Endothelial cell of umbilical vein (primary cell): Measurements from ENCODE around the gene PARD3B. TPM values are rescaled to one million over a fixed set of nuclear protein-coding genes. Genes with fewer than 3 reads are reported as not detected.

Experiments
- BruUV-seq: library from RNA; stranded (reverse); fragments of 400-500 nt; replicated peaks from 2 replicates; lab custom pipeline; 2021; lab: Mats Ljungman, UMichigan
- CTCF ChIA-PET: fragments of 300-600, 350-600 bp; sonication (Branson Sonifier 250); formaldehyde crosslinking; loops from one replicate; lab custom pipeline; 2021; ENCODE audit warnings: antibody characterized with exemption, inconsistent platforms; lab: Charles Lee
- POLR2A ChIA-PET: fragments of 300-600, 350-600 bp; sonication (Branson Sonifier 250); formaldehyde crosslinking; loops from one replicate; lab custom pipeline; 2021; ENCODE audit warnings: antibody characterized with exemption, inconsistent platforms; lab: Charles Lee
- DNase-seq: peaks from one replicate; pipeline ENCODE4 v3.0.0-alpha.2; 2011; ENCODE audit warnings: low read depth, low spot score
- FAIRE-seq: peaks from 2 replicates; lab custom pipeline; 2011; peaks lifted over from hg19 to GRCh38; lab: Jason Lieb, UNC
- H2AFZ ChIP-seq: 2 replicates; pipeline ENCODE4 v1.6.0; 2012; ENCODE audit warnings: low read depth, low read length, control low read depth, inconsistent platforms
- H3K27ac ChIP-seq: 2 replicates; pipeline ENCODE4 v1.5.1; 2011; ENCODE audit warnings: low read depth, mild to moderate bottlenecking, control low read depth, low read length, moderate library complexity; ENCODE audit not compliant: insufficient read depth
- H3K27me3 ChIP-seq, 2 experiments: 2 replicates each; pipeline versions ENCODE4 v1.6.0 to v1.6.1; 2011; ENCODE audit warnings: low read length in 2 of 2, mixed read lengths in 1 of 2; ENCODE audit not compliant: control insufficient read depth in 2 of 2, insufficient read depth in 2 of 2
- H3K36me3 ChIP-seq, 2 experiments: 2 replicates in 1 of 2; 3 replicates in 1 of 2; pipeline ENCODE4 v1.5.1; 2011; ENCODE audit warnings: low read length in 2 of 2, mild to moderate bottlenecking in 1 of 2, moderate library complexity in 1 of 2; ENCODE audit not compliant: control insufficient read depth in 2 of 2, insufficient read depth in 2 of 2; ENCODE audit errors: extremely low read depth in 1 of 2
- H3K4me1 ChIP-seq: 3 replicates; pipeline ENCODE4 v1.5.1; 2011; ENCODE audit warnings: mild to moderate bottlenecking, low read length; ENCODE audit not compliant: control insufficient read depth, insufficient read depth; ENCODE audit errors: extremely low read depth
- H3K4me2 ChIP-seq: 2 replicates; pipeline ENCODE4 v1.6.1; 2011; ENCODE audit warnings: low read length, control low read depth, mixed read lengths; ENCODE audit not compliant: insufficient read depth
- H3K4me3 ChIP-seq, 3 experiments: fragments of 200-600 bp in 1 of 3; sonication (generic), shearing (Covaris generic) in 1 of 3; replicated peaks in 1 of 3; 2 replicates each; pipeline ENCODE4 v1.5.1; 2011 to 2016; ENCODE audit warnings: control low read depth in 3 of 3, low read length in 3 of 3, mild to moderate bottlenecking in 2 of 3, inconsistent platforms in 1 of 3, low read depth in 1 of 3, moderate library complexity in 1 of 3; ENCODE audit not compliant: insufficient read depth in 1 of 3
- H3K79me2 ChIP-seq: 2 replicates; pipeline ENCODE4 v1.6.0; 2012; ENCODE audit warnings: low read length, inconsistent platforms; ENCODE audit not compliant: control insufficient read depth, insufficient read depth
- H3K9ac ChIP-seq: replicated peaks from 2 replicates; pipeline ENCODE3; 2011; ENCODE audit warnings: low read length, control low read depth; ENCODE audit not compliant: insufficient read depth; ENCODE audit errors: extremely low read depth
- H3K9me1 ChIP-seq: replicated peaks from 3 replicates; pipeline ENCODE4 v1.6.0; 2011; ENCODE audit warnings: mild to moderate bottlenecking, low read length; ENCODE audit not compliant: control insufficient read depth, insufficient read depth; ENCODE audit errors: extremely low read depth
- H3K9me3 ChIP-seq: replicated peaks from 2 replicates; pipeline ENCODE4 v1.5.1; 2012; ENCODE audit warnings: low read length, inconsistent platforms; ENCODE audit not compliant: control insufficient read depth, insufficient read depth
- H4K20me1 ChIP-seq: replicated peaks from 2 replicates; pipeline ENCODE3; 2011; ENCODE audit warnings: mild to moderate bottlenecking, low read length; ENCODE audit not compliant: control insufficient read depth, insufficient read depth; ENCODE audit errors: extremely low read depth
- EZH2 ChIP-seq: IDR thresholded peaks from 2 replicates; pipeline ENCODE4 v1.6.1; 2012; ENCODE audit warnings: borderline replicate concordance, low read depth, mild to moderate bottlenecking, moderate library complexity, low read length, inconsistent platforms; ENCODE audit not compliant: severe bottlenecking
- FOS ChIP-seq: IDR thresholded peaks from 2 replicates; pipeline ENCODE4 v1.6.1; 2011; ENCODE audit warnings: mild to moderate bottlenecking, low read length, moderate library complexity, borderline replicate concordance; ENCODE audit not compliant: insufficient read depth
- GATA2 ChIP-seq: IDR thresholded peaks from 2 replicates; pipeline ENCODE4 v1.7.0; 2011; ENCODE audit warnings: low read depth, mild to moderate bottlenecking, moderate library complexity, mixed read lengths, low read length; ENCODE audit not compliant: insufficient read length, insufficient read depth
- JUN ChIP-seq: IDR thresholded peaks from 2 replicates; pipeline ENCODE4 v1.6.1; 2011; ENCODE audit warnings: borderline replicate concordance, low read depth; ENCODE audit not compliant: insufficient read length, insufficient read depth
- MYC ChIP-seq: IDR thresholded peaks from one replicate; pipeline ENCODE4 v1.6.1; 2011; ENCODE audit warnings: mild to moderate bottlenecking, low read depth, low read length
- POLR2A ChIP-seq: IDR thresholded peaks from 2 replicates; pipeline ENCODE4 v1.6.1; 2012; ENCODE audit warnings: low read depth, mild to moderate bottlenecking, control low read depth, low read length
- POLR2AphosphoS5 ChIP-seq: IDR thresholded peaks from 2 replicates; pipeline ENCODE4 v1.6.1; 2012; ENCODE audit warnings: low read depth, mild to moderate bottlenecking, control low read depth, low read length, moderate library complexity; ENCODE audit not compliant: insufficient read depth
- dilution Hi-C: fragments of 300-500 bp; cut with MboI; formaldehyde crosslinking; loops from one replicate; pipeline ENCODE4 v1.15.0; 2019; ENCODE audit warnings: low sequenced_read_pairs; ENCODE audit not compliant: extremely low pct_ligation_motif_present
- intact Hi-C: fragments of 100-400 bp; cut with micrococcal nuclease; formaldehyde crosslinking; loops from one replicate; pipeline ENCODE4 v1.10.0; 2022
- polyA plus RNA-seq, 4 experiments: library from polyadenylated mRNA; depleted of rRNA in 3 of 4; stranded (reverse) in 3 of 4; unstranded in 1 of 4; fragments of >200 nt; gene quantifications; 2 replicates each; pipeline versions ENCODE4 v1.2.1 to v1.2.3, GENCODE V29; 2011 to 2012; ENCODE audit warnings: missing spikeins in 1 of 4
- total RNA-seq: library from RNA; stranded (reverse); gene quantifications from 2 replicates; pipeline ENCODE4 v1.2.3, GENCODE V29; 2021
- TF ChIP-seq, protein P1 (sequence below), 2 donors: IDR thresholded peaks; 1 replicate in 1 of 2; 2 replicates in 1 of 2; pipeline ENCODE4 v1.5.1; 2011; ENCODE audit warnings: low read length in 2 of 2, mild to moderate bottlenecking in 2 of 2, moderate library complexity in 2 of 2, control low read depth in 1 of 2, inconsistent platforms in 1 of 2, low read depth in 1 of 2; ENCODE audit not compliant: insufficient read depth in 1 of 2; ENCODE audit errors: extremely low read depth in 1 of 2
- TF ChIP-seq, protein P2 (sequence below): IDR thresholded peaks from 2 replicates; pipeline ENCODE4 v1.6.1; 2011; ENCODE audit not compliant: insufficient read depth, insufficient read length

The PARD3B gene
- total and polyA plus RNA-seq, 2 donors (not counting 3 experiments of a cell fraction or from before 2014, with no cell fraction given), result 2.2 to 30.9 TPM

DNA sequence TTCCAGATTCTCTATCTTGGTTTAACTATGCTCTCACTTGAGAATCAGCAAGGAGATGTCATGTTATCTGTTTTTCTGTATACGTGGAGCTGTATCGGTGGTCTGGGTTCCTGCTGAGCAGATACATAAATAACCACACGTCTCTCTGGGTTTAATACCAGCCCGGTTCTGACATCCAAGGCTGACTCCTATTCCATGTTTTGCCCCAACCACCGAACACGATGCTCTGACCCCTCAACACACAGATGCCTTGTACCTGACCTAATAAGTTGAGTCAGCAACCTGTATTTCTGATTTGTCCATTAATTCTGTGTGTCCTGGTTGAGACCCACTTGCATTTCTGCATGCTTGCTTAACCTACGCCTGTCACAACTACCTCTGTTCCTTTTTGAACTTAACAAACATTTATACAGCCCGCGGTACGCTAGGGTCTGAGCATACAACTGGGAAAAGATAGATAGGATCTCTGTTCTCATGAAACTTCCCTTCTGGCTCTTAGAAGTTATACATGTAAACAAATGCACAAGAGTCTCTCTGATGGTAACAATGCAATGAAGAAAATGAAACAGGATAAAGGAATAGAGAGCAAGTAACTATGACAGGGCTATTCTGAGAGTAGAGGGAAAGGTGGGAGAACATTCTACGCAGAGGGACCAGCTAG is 480.4 kb downstream of the PARD3B start:
- dilution Hi-C loops, result no loop called here
- Histone ChIP-seq H2AFZ (no peak overlapping the region), H3K9me3 (no peaks in the 10 kb centered on the region), H3K4me1 (peaks cover 13% of the 10 kb centered on the region), H3K27me3 (no peaks in the 10 kb centered on the region), H3K9ac (no peak overlapping the region), H3K36me3 (no peaks in the 10 kb centered on the region), H3K4me3 (no peak overlapping the region), H4K20me1 (no peaks in the 10 kb centered on the region), H3K4me2 (peak overlapping the region; percentile 33), H3K79me2 (no peaks in the 10 kb centered on the region), H3K9me1 (peaks cover 4% of the 10 kb centered on the region), H3K27ac (peak overlapping the region; percentile 44)
- ChIA-PET POLR2A (no interaction called here), CTCF (no interaction called here)
- DNase-seq (peak; percentile 67), FAIRE-seq (peak; percentile 70)
- TF ChIP-seq POLR2A (no peak), EZH2 (no peak), FOS (no peak), POLR2AphosphoS5 (no peak)
- TF ChIP-seq, protein P1, sequence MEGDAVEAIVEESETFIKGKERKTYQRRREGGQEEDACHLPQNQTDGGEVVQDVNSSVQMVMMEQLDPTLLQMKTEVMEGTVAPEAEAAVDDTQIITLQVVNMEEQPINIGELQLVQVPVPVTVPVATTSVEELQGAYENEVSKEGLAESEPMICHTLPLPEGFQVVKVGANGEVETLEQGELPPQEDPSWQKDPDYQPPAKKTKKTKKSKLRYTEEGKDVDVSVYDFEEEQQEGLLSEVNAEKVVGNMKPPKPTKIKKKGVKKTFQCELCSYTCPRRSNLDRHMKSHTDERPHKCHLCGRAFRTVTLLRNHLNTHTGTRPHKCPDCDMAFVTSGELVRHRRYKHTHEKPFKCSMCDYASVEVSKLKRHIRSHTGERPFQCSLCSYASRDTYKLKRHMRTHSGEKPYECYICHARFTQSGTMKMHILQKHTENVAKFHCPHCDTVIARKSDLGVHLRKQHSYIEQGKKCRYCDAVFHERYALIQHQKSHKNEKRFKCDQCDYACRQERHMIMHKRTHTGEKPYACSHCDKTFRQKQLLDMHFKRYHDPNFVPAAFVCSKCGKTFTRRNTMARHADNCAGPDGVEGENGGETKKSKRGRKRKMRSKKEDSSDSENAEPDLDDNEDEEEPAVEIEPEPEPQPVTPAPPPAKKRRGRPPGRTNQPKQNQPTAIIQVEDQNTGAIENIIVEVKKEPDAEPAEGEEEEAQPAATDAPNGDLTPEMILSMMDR (IDR thresholded peaks at IDR 0.05; ENCODE audit: extremely low read depth in 1 of 2, insufficient read depth in 1 of 2, low read depth in 1 of 2, low read length in 2 of 2), result no peak
- intact Hi-C loops, result loop anchor here (10.0 kb wide), 2 partner anchors 701 to 911 kb away; no protein-coding TSS in a partner anchor
- BruUV-seq, result no TSS peak

DNA sequence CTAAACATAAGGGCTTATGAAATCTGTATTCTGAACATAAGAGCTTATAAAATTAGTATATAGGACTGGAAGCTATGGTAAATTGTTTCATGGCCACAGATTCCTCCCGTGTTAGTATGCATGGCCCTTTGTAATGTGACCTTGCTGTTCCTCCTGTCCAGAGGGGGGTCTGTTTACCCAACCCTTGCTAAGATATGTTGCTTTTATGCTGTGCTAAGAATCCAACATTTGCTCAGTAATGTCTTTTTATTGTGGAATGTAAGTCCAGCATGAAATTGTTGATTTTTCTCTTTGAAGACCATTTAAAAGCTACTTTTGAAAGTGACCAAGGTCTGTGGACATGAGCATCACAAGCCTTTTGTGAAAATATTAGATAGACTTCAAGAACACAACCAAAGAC is 485.4 kb downstream of the PARD3B start:
- FAIRE-seq (no peak), DNase-seq (no peak)
- no peak overlapping the region for H3K4me2 ChIP-seq
- H3K27ac ChIP-seq, result no peak overlapping the region
- H3K9me3 ChIP-seq, result no peaks in the 10 kb centered on the region
- BruUV-seq, result no TSS peak
- no peaks in the 10 kb centered on the region for H3K27me3 ChIP-seq
- ChIA-PET CTCF (no interaction called here), POLR2A (no interaction called here)
- peaks cover 2% of the 10 kb centered on the region for H3K4me1 ChIP-seq
- intact Hi-C loops, result no loop called here
- no peak overlapping the region for H3K9ac ChIP-seq
- TF ChIP-seq FOS, result no peak
- no peak for TF ChIP-seq MYC
- no peak for TF ChIP-seq EZH2
- no peak for TF ChIP-seq POLR2A
- TF ChIP-seq, protein P2, sequence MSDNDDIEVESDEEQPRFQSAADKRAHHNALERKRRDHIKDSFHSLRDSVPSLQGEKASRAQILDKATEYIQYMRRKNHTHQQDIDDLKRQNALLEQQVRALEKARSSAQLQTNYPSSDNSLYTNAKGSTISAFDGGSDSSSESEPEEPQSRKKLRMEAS, result no peak
- TF ChIP-seq, protein P1 (IDR thresholded peaks at IDR 0.05; ENCODE audit: extremely low read depth in 1 of 2, insufficient read depth in 1 of 2, low read depth in 1 of 2, low read length in 2 of 2), result no peak
- TF ChIP-seq POLR2AphosphoS5, result no peak
- TF ChIP-seq JUN, result no peak
- no peak for TF ChIP-seq GATA2
- no peak overlapping the region for H3K4me3 ChIP-seq
- H2AFZ ChIP-seq, result no peak overlapping the region
- H3K36me3 ChIP-seq, result no peaks in the 10 kb centered on the region
- H4K20me1 ChIP-seq, result no peaks in the 10 kb centered on the region
- dilution Hi-C loops, result no loop called here
- peaks cover 2% of the 10 kb centered on the region for H3K9me1 ChIP-seq
- no peaks in the 10 kb centered on the region for H3K79me2 ChIP-seq
